SJCRH30 (cell line): ENCODE results near the gene PRKCE. TPM values are rescaled to one million over a fixed set of nuclear protein-coding genes. Genes with fewer than 3 reads are reported as not detected.
A peak's percentile ranks its signal among the peaks of the same experiment; 100 is the strongest.

ENCODE experiments used
- DNase-seq, 2 experiments: peaks; one replicate each; pipeline ENCODE4 v3.0.0-alpha.2; 2015 to 2020
- H3K27ac ChIP-seq: fragments of 250-450 bp; sonication (Bioruptor Pico); 2 replicates; pipeline ENCODE4 v1.5.1; 2020; ENCODE audit warnings: mild to moderate bottlenecking, moderate library complexity
- H3K27me3 ChIP-seq: fragments of 250-450 bp; sonication (Bioruptor Pico); 2 replicates; pipeline ENCODE4 v1.5.1; 2020; ENCODE audit warnings: mild to moderate bottlenecking, moderate library complexity
- H3K36me3 ChIP-seq: fragments of 250-450 bp; sonication (Bioruptor Pico); 2 replicates; pipeline ENCODE4 v1.5.1; 2020; ENCODE audit warnings: mild to moderate bottlenecking, moderate library complexity
- H3K4me1 ChIP-seq: fragments of 250-450 bp; sonication (Bioruptor Pico); 2 replicates; pipeline ENCODE4 v1.5.1; 2020; ENCODE audit warnings: mild to moderate bottlenecking, moderate library complexity
- H3K4me3 ChIP-seq: fragments of 250-450 bp; sonication (Bioruptor Pico); 2 replicates; pipeline ENCODE4 v1.5.1; 2020; ENCODE audit warnings: mild to moderate bottlenecking, moderate library complexity
- H3K9me3 ChIP-seq: fragments of 250-450 bp; sonication (Bioruptor Pico); replicated peaks from 2 replicates; pipeline ENCODE4 v1.5.1; 2020; ENCODE audit warnings: mild to moderate bottlenecking, moderate library complexity
- total RNA-seq: library from RNA; depleted of rRNA; stranded (reverse); fragments of >200 nt; shearing (Covaris generic); gene quantifications from 2 replicates; pipeline ENCODE4 v1.2.3, GENCODE V29; 2014

Gene PRKCE
- total RNA-seq, 1 experiment from 2014 or later = 11.9 TPM

- Histone ChIP-seq H3K4me1 (peaks cover 11% of the 10 kb centered on the region), H3K9me3 (no peaks in the 10 kb centered on the region; the same call in 1 of the 2 replicates), H3K4me3 (no peak overlapping the region), H3K27me3 (no peaks in the 10 kb centered on the region), H3K27ac (no peak overlapping the region), H3K36me3 (no peaks in the 10 kb centered on the region)
- no peak for DNase-seq
These were observed 190.4 kb downstream of the PRKCE start for GRCh38 chr2:45841752-45842407.

- Histone ChIP-seq H3K36me3 (no peaks in the 10 kb centered on the region), H3K27me3 (no peaks in the 10 kb centered on the region), H3K9me3 (no peaks in the 10 kb centered on the region; the same call in 1 of the 2 replicates), H3K4me3 (no peak overlapping the region), H3K4me1 (peaks cover 11% of the 10 kb centered on the region), H3K27ac (no peak overlapping the region)
- DNase-seq = no peak
These were observed 191.7 kb downstream of the PRKCE start for GRCh38 chr2:45843136-45843535.

GRCh38 chr2:45844796-45845457, 193.5 kb downstream of the PRKCE start:
- Histone ChIP-seq H3K27me3 (no peaks in the 10 kb centered on the region), H3K4me3 (no peak overlapping the region), H3K27ac (no peak overlapping the region), H3K9me3 (no peaks in the 10 kb centered on the region; the same call in 1 of the 2 replicates), H3K36me3 (no peaks in the 10 kb centered on the region), H3K4me1 (peaks cover 11% of the 10 kb centered on the region)
- peak; percentile 44 to 67 for DNase-seq

GRCh38 chr2:45845566-45845965, 194.1 kb downstream of the PRKCE start:
- Histone ChIP-seq H3K9me3 (no peaks in the 10 kb centered on the region; the same call in 1 of the 2 replicates), H3K27ac (no peak overlapping the region), H3K27me3 (no peaks in the 10 kb centered on the region), H3K4me1 (peaks cover 11% of the 10 kb centered on the region), H3K36me3 (no peaks in the 10 kb centered on the region), H3K4me3 (no peak overlapping the region)
- no peak for DNase-seq

GRCh38 chr2:45849491-45850283, 198.2 kb downstream of the PRKCE start:
- no peak for DNase-seq
- Histone ChIP-seq H3K27ac (no peak overlapping the region), H3K27me3 (no peaks in the 10 kb centered on the region), H3K36me3 (no peaks in the 10 kb centered on the region), H3K9me3 (no peaks in the 10 kb centered on the region), H3K4me1 (peaks cover 8% of the 10 kb centered on the region), H3K4me3 (no peak overlapping the region)

GRCh38 chr2:45850558-45850957, 199.1 kb downstream of the PRKCE start:
- no peak overlapping the region for H3K4me3 ChIP-seq
- H3K4me1 ChIP-seq = peaks cover under 1% of the 10 kb centered on the region; the same call in 1 of the 2 replicates
- DNase-seq = no peak
- H3K9me3 ChIP-seq = no peaks in the 10 kb centered on the region
- no peaks in the 10 kb centered on the region for H3K27me3 ChIP-seq
- H3K27ac ChIP-seq = no peak overlapping the region
- no peaks in the 10 kb centered on the region for H3K36me3 ChIP-seq

GRCh38 chr2:45851111-45851510, 199.6 kb downstream of the PRKCE start:
- no peak for DNase-seq
- no peak overlapping the region for H3K4me3 ChIP-seq
- no peaks in the 10 kb centered on the region for H3K9me3 ChIP-seq
- H3K4me1 ChIP-seq = no peaks in the 10 kb centered on the region
- no peaks in the 10 kb centered on the region for H3K27me3 ChIP-seq
- H3K27ac ChIP-seq = peak overlapping the region; percentile 32; the same call in 1 of the 2 replicates
- H3K36me3 ChIP-seq = no peaks in the 10 kb centered on the region

- Histone ChIP-seq H3K4me1 (no peaks in the 10 kb centered on the region), H3K36me3 (no peaks in the 10 kb centered on the region), H3K9me3 (no peaks in the 10 kb centered on the region), H3K27me3 (no peaks in the 10 kb centered on the region), H3K27ac (peak overlapping the region; percentile 32), H3K4me3 (no peak overlapping the region)
- peak; percentile 41 to 63 for DNase-seq
These were observed 200.3 kb downstream of the PRKCE start for GRCh38 chr2:45851576-45852304.

GRCh38 chr2:45852450-45853150, 201.1 kb downstream of the PRKCE start:
- Histone ChIP-seq H3K9me3 (no peaks in the 10 kb centered on the region), H3K36me3 (no peaks in the 10 kb centered on the region), H3K27ac (no peak overlapping the region), H3K4me1 (no peaks in the 10 kb centered on the region), H3K4me3 (no peak overlapping the region), H3K27me3 (no peaks in the 10 kb centered on the region)
- DNase-seq = no peak

GRCh38 chr2:45855374-45855773, 203.9 kb downstream of the PRKCE start:
- Histone ChIP-seq H3K9me3 (no peaks in the 10 kb centered on the region), H3K4me1 (peaks cover 6% of the 10 kb centered on the region), H3K36me3 (no peaks in the 10 kb centered on the region), H3K27me3 (no peaks in the 10 kb centered on the region), H3K27ac (no peak overlapping the region), H3K4me3 (no peak overlapping the region)
- DNase-seq = no peak

GRCh38 chr2:45856391-45857274, 205.2 kb downstream of the PRKCE start:
- Histone ChIP-seq H3K27ac (no peak overlapping the region), H3K27me3 (no peaks in the 10 kb centered on the region), H3K4me3 (no peak overlapping the region), H3K9me3 (no peaks in the 10 kb centered on the region), H3K4me1 (peaks cover 10% of the 10 kb centered on the region), H3K36me3 (no peaks in the 10 kb centered on the region)
- no peak for DNase-seq

GRCh38 chr2:45857275-45857609, 205.8 kb downstream of the PRKCE start:
- H3K36me3 ChIP-seq = no peaks in the 10 kb centered on the region
- no peak overlapping the region for H3K27ac ChIP-seq
- no peaks in the 10 kb centered on the region for H3K9me3 ChIP-seq
- DNase-seq = no peak
- H3K4me1 ChIP-seq = peaks cover 10% of the 10 kb centered on the region
- no peaks in the 10 kb centered on the region for H3K27me3 ChIP-seq
- H3K4me3 ChIP-seq = no peak overlapping the region

GRCh38 chr2:45857867-45858520, 206.5 kb downstream of the PRKCE start:
- Histone ChIP-seq H3K27me3 (no peaks in the 10 kb centered on the region), H3K9me3 (no peaks in the 10 kb centered on the region), H3K4me3 (no peak overlapping the region), H3K36me3 (no peaks in the 10 kb centered on the region), H3K27ac (no peak overlapping the region), H3K4me1 (peaks cover 10% of the 10 kb centered on the region)
- no peak for DNase-seq
